ENCODE results near the gene CRYZL1.

CRYZL1 gene

DNA sequence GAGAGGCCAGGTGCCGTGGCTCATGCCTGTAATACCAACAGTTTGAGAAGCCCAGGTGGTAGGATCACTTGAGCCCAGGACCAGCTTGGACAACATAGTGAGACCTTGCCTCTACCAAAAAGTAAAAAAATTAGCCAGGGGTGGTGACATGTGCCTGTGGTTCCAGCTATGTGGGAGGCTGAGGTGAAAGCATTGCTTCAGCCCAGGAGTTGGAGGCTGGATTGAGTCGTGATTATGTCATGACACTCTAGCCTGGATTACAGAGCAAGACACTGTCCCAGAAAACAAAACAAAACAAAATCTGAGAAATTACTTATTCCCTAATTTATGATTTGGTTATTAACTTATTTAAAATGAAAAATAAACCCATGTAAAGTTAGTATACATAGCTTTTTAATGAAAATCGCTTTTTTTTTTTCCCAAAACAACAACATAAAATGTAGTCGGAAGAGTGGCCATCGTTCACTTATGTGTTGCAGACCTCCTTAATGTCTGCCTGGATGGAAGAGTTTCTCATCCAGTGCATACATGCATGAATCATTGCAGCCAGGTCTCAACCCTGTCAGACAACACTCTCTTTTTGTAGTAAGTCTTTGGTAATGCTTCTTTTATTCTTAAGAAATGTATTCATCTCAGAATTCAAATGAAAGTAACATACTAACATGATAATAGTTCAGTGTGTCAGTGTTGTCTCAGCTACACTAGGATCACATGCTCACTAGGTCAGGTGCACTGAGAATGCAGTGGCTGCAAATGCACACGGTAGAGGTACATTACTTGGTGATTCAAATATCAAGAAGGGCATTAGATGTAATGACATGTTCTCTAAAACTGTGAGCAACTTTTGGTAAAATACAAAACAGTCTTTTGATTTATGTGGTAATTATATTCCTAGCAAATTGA lies 28.8 kb upstream of the CRYZL1 start:
- H3K9me3 Mint-ChIP-seq, result no peaks in the 10 kb centered on the region
- CTCF ChIA-PET, result interaction anchor here (0.6 kb wide), 1 partner anchor 692 kb away, joined by 4 read pairs; no protein-coding TSS in a partner anchor
- no peak for DNase-seq
- H3K4me1 Mint-ChIP-seq, result no peaks in the 10 kb centered on the region
- no peaks in the 10 kb centered on the region for H3K27me3 Mint-ChIP-seq
- no peaks in the 10 kb centered on the region for H3K36me3 Mint-ChIP-seq
- no peak overlapping the region for H3K27ac Mint-ChIP-seq
- no peak overlapping the region for H3K4me3 Mint-ChIP-seq

DNA sequence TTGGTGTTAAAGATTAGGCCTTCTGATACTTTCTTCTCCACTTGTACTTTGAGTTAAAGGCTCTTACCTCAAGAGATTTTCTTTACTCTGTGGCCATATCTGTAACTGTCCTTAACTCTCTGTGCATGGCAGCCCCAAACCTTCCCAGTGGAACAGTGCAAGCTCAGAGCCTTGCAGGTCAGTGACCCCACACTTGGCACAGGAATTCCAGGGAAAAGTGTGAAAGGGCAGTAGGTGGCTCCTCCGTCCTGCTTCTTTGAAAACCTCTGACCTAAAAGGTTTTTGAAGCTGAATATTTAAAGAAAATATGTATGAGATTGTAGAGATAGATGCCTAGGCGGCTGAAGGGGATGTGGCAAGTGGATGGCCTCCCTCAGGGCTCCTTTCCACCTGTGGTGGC lies 27.1 kb upstream of the CRYZL1 start:
- no peak for DNase-seq
- Mint-ChIP-seq H3K36me3 (no peaks in the 10 kb centered on the region), H3K4me1 (no peaks in the 10 kb centered on the region), H3K4me3 (no peak overlapping the region), H3K27me3 (no peaks in the 10 kb centered on the region), H3K27ac (no peak overlapping the region), H3K9me3 (no peaks in the 10 kb centered on the region)
- CTCF ChIA-PET, result no interaction called here

DNA sequence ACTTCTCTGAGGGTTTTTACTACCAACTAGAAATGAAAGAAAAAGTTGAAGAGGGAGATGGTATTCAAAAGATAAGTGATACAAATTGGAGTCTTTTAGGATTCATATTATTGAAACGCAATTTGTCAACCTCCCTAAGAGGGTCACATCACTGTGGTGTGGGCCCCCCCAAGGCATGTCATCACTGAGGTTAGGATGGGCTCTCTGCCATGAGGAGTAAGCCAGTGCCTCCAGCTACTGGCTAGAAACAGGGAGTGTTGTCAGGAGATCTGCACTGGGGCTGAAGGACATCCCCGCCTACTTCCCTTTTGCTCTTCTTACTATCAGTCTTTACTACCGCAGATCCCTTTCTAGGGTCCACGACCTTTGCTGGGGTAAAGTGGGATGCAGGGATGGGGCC lies 26.6 kb upstream of the CRYZL1 start:
- CTCF ChIA-PET, result no interaction called here
- Mint-ChIP-seq H3K27me3 (no peaks in the 10 kb centered on the region), H3K4me1 (no peaks in the 10 kb centered on the region)

DNA sequence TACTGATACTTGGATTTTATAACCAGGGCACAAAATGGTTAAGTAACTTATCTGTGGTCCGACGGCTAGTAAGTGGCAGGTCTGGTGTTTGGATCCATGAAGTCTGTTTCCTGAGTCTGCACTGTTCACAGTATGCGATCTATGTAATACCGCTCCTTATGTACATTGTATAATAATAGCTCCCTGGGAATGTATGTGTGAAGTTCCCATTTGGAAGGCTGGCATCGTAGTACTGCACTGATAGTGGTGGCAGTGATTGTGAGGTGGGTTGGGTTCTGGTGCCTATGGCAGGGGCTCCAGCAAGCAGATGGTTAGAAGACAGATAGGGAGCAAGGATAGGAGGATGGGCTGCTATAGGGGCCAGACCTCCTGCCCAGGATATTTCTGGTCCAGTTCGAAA lies 26.1 kb upstream of the CRYZL1 start:
- Mint-ChIP-seq H3K27ac (no peak overlapping the region), H3K27me3 (no peaks in the 10 kb centered on the region), H3K4me3 (no peak overlapping the region), H3K9me3 (no peaks in the 10 kb centered on the region), H3K36me3 (no peaks in the 10 kb centered on the region), H3K4me1 (no peaks in the 10 kb centered on the region)
- DNase-seq, result no peak
- CTCF ChIA-PET, result interaction anchor here (0.7 kb wide), 1 partner anchor 623 kb away, joined by 3 read pairs; no protein-coding TSS in a partner anchor

More for the DNA sequence above, 26.6 kb upstream of the CRYZL1 start:
- Mint-ChIP-seq H3K36me3 (no peaks in the 10 kb centered on the region), H3K4me3 (no peak overlapping the region), H3K27ac (no peak overlapping the region), H3K9me3 (no peaks in the 10 kb centered on the region)
- DNase-seq, result no peak

DNA sequence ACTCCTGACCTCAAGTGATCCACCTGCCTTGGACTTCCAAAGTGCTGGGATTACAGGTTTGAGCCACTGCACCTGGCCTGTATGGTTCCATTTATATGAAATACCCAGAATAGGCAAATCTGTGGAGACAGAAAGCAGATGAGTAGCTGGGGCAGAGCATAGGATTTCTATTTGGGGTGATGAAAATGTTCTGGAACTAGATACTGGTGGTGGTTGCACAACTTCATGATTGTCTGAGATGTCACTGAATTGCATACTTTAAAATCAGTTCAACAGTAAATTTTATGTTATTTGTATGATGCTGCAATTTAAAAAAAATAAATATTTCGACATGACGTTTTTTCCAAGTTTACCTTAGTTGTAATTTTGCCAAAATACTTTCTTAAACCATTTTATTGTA lies 24.6 kb upstream of the CRYZL1 start:
- no peaks in the 10 kb centered on the region for H3K36me3 Mint-ChIP-seq
- no peaks in the 10 kb centered on the region for H3K4me1 Mint-ChIP-seq
- no peaks in the 10 kb centered on the region for H3K9me3 Mint-ChIP-seq
- no peak overlapping the region for H3K27ac Mint-ChIP-seq
- CTCF ChIA-PET, result no interaction called here
- no peak for DNase-seq
- H3K27me3 Mint-ChIP-seq, result no peaks in the 10 kb centered on the region
- H3K4me3 Mint-ChIP-seq, result no peak overlapping the region

DNA sequence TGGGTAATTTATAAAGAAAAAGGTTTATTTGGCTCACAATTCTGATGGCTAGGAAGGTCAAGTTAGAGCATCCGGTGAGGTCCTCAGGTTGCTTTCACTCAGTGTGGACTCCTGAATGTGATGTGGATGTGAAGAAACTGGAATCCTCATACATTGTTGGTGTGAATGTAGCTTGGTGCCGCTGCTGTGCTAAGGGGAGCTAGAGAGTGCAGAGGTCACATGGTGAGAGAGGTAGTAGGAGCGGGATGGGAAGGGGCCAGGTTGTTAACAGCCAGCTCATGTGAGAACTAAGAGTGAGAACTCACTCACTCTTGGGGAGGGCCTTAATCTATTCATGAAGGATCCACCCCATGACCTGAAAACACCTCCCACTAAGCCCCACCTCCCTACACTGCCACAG lies 22.6 kb upstream of the CRYZL1 start:
- Mint-ChIP-seq H3K4me1 (no peaks in the 10 kb centered on the region), H3K27me3 (peaks cover under 1% of the 10 kb centered on the region), H3K9me3 (no peaks in the 10 kb centered on the region), H3K27ac (no peak overlapping the region), H3K36me3 (no peaks in the 10 kb centered on the region), H3K4me3 (no peak overlapping the region)
- CTCF ChIA-PET, result no interaction called here
- DNase-seq, result no peak

DNA sequence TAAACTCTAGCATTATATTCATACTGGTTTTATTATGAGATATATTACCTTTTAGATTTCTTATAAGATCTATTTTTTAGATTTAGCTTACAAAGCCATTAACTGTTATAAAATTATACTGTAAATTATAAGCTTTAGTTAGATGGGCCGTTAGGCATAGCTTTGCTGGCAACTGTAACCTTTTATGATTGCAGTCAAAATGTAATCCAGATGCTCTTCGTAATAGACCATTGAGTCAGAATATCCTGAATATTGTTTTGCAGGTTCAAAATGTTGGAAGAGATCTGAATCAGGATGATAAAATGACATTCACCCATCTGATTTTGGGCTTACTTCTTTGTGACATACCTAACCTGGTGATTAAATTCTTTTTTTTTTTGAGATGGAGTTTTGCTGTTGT lies 21.7 kb upstream of the CRYZL1 start:
- no peaks in the 10 kb centered on the region for H3K9me3 Mint-ChIP-seq
- H3K36me3 Mint-ChIP-seq, result no peaks in the 10 kb centered on the region
- no peak for DNase-seq
- H3K4me1 Mint-ChIP-seq, result no peaks in the 10 kb centered on the region
- H3K27me3 Mint-ChIP-seq, result peaks cover 5% of the 10 kb centered on the region
- CTCF ChIA-PET, result no interaction called here
- no peak overlapping the region for H3K27ac Mint-ChIP-seq
- H3K4me3 Mint-ChIP-seq, result no peak overlapping the region

DNA sequence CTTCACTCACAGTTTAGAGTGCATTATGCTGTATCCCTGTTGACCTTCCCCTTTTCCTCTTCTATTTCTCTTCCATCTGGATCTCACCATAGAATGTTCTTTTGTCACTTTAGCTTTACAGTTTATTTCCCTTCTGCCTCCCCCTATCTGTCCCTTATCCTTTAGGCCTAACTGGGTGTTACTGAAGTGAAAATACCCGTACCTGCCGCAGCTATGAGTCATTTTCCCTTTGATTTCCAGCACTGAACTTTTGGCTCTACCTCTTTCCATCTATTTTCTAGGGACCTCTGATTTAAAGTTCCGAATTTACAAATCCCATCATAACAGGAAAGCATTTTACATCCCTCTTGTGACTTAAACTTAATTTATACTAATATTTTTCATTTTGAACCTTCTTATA lies 20.5 kb upstream of the CRYZL1 start:
- Mint-ChIP-seq H3K36me3 (no peaks in the 10 kb centered on the region), H3K9me3 (no peaks in the 10 kb centered on the region), H3K4me3 (no peak overlapping the region), H3K27me3 (peaks cover 5% of the 10 kb centered on the region), H3K4me1 (no peaks in the 10 kb centered on the region), H3K27ac (no peak overlapping the region)
- CTCF ChIA-PET, result no interaction called here
- no peak for DNase-seq

DNA sequence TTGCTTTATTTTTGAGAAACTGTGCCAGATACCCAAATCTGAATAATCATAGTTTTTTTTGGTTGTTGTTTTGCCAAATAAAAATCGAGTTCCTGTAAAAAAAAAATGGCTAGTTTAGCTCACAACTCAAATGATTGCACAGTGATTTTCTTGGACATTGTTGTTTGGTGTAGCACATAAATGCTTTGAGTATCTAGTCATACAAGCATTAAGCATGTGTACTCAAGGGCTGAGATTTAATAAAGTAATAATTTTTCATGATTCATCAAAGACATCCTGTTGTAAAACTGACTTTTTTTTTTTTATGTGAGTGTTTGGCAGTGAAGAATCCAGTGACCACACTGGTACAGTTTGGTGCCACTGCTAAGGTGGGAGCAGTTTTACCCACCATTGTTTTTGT lies 19.6 kb upstream of the CRYZL1 start:
- Mint-ChIP-seq H3K27me3 (peaks cover 5% of the 10 kb centered on the region), H3K27ac (no peak overlapping the region), H3K9me3 (no peaks in the 10 kb centered on the region), H3K4me1 (no peaks in the 10 kb centered on the region), H3K36me3 (no peaks in the 10 kb centered on the region), H3K4me3 (no peak overlapping the region)
- CTCF ChIA-PET, result no interaction called here
- DNase-seq, result no peak

DNA sequence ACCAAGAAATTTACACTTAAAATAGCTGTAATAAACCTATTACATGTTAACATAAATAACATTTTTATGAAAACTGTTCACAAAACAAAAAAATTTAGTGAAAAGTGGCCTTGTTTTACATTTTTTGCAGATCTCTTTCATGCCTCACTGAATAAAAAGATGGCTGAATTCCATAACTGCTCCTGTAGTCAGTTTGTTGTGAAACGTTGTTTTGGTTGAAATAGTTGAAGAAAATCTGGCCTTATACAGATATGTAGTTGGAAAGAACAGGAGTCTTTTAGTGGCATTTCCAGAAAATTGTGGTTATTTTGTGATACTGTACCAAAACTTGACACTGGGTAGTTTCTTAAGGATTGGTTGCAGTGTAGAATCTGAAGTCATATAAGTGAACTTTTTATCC lies 18.9 kb upstream of the CRYZL1 start:
- Mint-ChIP-seq H3K4me3 (no peak overlapping the region), H3K27ac (no peak overlapping the region), H3K36me3 (no peaks in the 10 kb centered on the region), H3K9me3 (no peaks in the 10 kb centered on the region), H3K27me3 (peaks cover 5% of the 10 kb centered on the region), H3K4me1 (no peaks in the 10 kb centered on the region)
- CTCF ChIA-PET, result no interaction called here
- DNase-seq, result no peak

DNA sequence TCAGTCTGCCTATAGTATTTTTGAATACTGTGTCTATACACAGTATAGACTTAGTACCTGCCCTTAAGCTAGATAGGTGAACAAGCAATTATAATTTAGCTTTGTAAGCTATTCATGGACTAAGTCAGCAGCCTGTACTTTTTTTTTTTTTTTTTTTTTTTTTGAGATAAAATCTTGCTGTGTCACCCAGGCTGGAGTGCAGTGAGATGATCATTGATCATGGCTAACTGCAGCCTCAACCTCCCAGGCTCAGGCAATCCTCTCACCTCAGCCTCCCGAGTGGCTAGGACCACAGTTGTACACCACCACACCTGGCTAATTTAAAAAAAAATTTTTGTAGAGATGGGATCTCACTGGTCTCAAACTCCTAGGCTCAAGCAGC lies 18.0 kb upstream of the CRYZL1 start:
- no peak overlapping the region for H3K4me3 Mint-ChIP-seq
- peaks cover 5% of the 10 kb centered on the region for H3K27me3 Mint-ChIP-seq
- H3K4me1 Mint-ChIP-seq, result no peaks in the 10 kb centered on the region
- no peaks in the 10 kb centered on the region for H3K36me3 Mint-ChIP-seq
- DNase-seq, result no peak
- H3K27ac Mint-ChIP-seq, result no peak overlapping the region
- H3K9me3 Mint-ChIP-seq, result no peaks in the 10 kb centered on the region
- CTCF ChIA-PET, result no interaction called here

DNA sequence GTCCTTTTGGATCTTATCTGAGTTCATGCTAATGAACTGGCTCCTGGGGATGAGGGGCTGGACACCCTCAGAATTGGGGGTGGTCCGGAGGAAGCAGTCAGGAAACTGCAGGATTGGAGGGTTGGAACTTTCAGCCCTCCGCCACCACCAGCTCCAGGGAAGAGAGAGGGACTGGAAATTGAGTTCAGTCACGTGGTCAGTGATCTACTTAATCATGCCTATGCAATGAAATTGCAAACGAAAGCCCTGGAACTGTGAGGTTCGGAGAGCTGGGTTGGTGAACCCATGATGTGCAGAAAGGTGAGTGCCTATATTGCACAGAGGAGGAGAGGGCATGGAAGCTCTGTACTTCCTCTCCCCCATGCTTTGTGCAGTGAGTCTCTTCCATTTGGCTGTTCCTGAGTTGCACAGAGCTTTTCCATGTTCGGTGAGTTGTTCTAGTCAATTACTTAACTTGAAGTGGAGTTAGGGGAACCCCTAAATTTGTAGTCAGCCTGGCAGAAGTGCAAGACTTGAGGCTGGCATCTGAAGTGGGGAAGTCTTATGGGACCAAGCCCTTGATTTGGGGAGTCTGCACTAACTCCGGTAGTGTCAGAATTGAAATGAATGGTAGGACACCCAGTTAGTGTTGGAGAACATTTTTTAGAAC lies 17.5 kb upstream of the CRYZL1 start:
- no peak overlapping the region for H3K27ac Mint-ChIP-seq

DNA sequence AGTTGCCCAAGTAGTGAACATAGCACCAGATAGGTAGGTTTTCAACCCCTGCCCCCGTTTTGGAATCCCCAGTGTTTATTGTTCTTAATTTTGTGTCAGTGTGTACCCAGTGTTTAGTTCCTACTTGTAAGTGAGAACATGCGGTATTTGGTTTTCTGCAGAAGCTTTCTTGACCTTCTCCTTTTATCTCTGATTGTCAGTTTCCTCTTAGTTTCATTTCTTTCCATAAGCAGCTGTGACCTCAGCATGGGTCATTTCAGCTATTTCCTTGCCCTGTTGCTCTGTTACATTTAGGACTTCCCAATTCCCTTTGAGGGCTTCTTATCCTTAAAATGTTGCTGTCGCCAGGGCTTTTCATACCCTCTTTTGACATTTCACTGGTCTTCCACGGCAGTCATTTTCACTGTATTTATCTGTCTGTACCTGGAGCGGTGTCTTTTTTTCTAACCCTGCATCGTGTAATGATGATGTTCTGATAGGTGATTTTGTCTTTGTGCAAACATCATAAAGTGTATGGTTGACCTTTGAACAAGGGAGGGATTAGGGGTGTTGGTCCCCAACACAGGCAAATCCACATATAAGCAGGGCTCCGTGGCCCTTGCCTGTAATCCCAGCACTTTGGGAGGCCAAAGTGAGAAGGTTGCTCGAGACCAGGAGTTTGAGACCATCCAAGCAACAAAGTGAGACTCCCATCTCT lies 15.7 kb upstream of the CRYZL1 start:
- no peaks in the 10 kb centered on the region for H3K36me3 Mint-ChIP-seq
- peaks cover 5% of the 10 kb centered on the region for H3K27me3 Mint-ChIP-seq
- CTCF ChIA-PET, result no interaction called here
- no peaks in the 10 kb centered on the region for H3K4me1 Mint-ChIP-seq
- H3K27ac Mint-ChIP-seq, result no peak overlapping the region
- H3K4me3 Mint-ChIP-seq, result no peak overlapping the region
- no peaks in the 10 kb centered on the region for H3K9me3 Mint-ChIP-seq
- no peak for DNase-seq

More for the DNA sequence above, 17.5 kb upstream of the CRYZL1 start:
- no peaks in the 10 kb centered on the region for H3K36me3 Mint-ChIP-seq
- DNase-seq, result no peak
- H3K9me3 Mint-ChIP-seq, result no peaks in the 10 kb centered on the region
- no peaks in the 10 kb centered on the region for H3K4me1 Mint-ChIP-seq
- H3K4me3 Mint-ChIP-seq, result no peak overlapping the region
- CTCF ChIA-PET, result no interaction called here
- H3K27me3 Mint-ChIP-seq, result peaks cover 5% of the 10 kb centered on the region

DNA sequence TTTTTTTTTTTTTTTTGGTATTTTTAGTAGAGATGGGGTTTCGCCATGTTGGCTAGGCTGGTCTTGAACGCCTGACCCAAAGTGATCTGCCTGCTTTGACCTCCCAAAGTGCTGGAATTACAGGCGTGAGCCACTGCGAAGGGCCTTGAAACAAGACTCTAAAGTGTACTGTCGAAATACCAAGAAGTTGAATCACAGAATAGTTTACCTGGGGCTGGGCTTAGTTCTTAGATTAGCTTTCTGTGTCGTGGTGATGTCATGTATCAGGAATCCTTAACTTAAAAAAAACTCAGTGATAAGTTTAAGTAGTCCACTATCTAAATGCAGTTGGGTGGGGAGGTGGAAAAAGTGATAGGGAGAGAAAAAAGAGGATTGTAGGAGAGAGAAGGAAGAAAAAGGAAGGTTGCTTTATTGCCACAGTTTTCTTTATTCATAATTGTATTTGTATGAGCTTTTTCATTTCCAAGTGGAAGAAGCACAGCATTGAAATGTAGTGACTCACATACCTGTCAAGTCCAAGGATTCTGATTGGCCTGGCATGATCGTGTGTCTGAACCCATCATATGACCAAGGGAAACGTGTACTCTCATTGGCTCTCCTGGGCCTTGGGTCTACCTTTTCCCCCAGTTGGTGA lies 14.2 kb upstream of the CRYZL1 start:
- H3K27me3 Mint-ChIP-seq, result peaks cover 10% of the 10 kb centered on the region
- CTCF ChIA-PET, result no interaction called here
- no peak for DNase-seq
- H3K9me3 Mint-ChIP-seq, result no peaks in the 10 kb centered on the region
- H3K4me1 Mint-ChIP-seq, result no peaks in the 10 kb centered on the region
- H3K27ac Mint-ChIP-seq, result no peak overlapping the region
- H3K4me3 Mint-ChIP-seq, result no peak overlapping the region
- H3K36me3 Mint-ChIP-seq, result no peaks in the 10 kb centered on the region

All from activated naive CD4-positive, alpha-beta T cell treated with anti-CD3 and anti-CD28 coated beads, Interleukin-2, amount 10 ng/mL, durations not matched to agents 7 days and 5 days (primary cell).